DND-41 (cell line): ENCODE data around the gene SEMA3A.

ENCODE experiments used
- EZH2 ChIP-seq: IDR thresholded peaks from 3 replicates; pipeline ENCODE4 v1.6.1; 2012; ENCODE audit warnings: borderline replicate concordance, low read depth, mild to moderate bottlenecking, moderate library complexity, low read length, inconsistent platforms; ENCODE audit not compliant: severe bottlenecking
- TF ChIP-seq, protein P1 (sequence below): IDR thresholded peaks from 2 replicates; pipeline ENCODE4 v1.5.1; 2012; ENCODE audit warnings: borderline replicate concordance, low read length, moderate library complexity, mild to moderate bottlenecking; ENCODE audit not compliant: poor library complexity, severe bottlenecking; ENCODE audit errors: extremely low read depth

DNA sequence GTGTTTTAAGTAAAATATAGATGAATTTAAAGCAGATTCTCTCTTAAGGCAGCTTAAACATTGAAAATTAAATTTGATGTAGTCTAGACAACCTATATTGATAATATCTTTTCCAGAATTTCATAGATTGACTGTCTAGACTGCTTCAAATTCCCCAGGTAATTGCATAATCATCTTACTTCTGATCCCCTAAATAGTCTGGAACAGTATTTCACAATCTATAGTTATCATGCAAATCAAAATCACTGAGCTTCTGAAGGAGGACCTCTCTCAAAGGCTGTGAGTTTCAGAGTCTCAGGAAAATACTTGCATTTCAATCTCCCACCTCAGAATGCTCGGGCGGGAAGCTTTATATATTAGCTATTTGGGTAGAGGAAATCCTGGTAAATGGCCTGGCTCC lies 87.3 kb downstream of the SEMA3A start:
- TF ChIP-seq, protein P1, sequence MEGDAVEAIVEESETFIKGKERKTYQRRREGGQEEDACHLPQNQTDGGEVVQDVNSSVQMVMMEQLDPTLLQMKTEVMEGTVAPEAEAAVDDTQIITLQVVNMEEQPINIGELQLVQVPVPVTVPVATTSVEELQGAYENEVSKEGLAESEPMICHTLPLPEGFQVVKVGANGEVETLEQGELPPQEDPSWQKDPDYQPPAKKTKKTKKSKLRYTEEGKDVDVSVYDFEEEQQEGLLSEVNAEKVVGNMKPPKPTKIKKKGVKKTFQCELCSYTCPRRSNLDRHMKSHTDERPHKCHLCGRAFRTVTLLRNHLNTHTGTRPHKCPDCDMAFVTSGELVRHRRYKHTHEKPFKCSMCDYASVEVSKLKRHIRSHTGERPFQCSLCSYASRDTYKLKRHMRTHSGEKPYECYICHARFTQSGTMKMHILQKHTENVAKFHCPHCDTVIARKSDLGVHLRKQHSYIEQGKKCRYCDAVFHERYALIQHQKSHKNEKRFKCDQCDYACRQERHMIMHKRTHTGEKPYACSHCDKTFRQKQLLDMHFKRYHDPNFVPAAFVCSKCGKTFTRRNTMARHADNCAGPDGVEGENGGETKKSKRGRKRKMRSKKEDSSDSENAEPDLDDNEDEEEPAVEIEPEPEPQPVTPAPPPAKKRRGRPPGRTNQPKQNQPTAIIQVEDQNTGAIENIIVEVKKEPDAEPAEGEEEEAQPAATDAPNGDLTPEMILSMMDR: no peak
- TF ChIP-seq EZH2: no peak
